ENCODE measurements around the gene TRPM1. TPM values are rescaled to one million over a fixed set of nuclear protein-coding genes. Genes with fewer than 3 reads are reported as not detected.

Gene TRPM1
- total RNA-seq, 4 donors from 2014 or later, result not detected

DNA sequence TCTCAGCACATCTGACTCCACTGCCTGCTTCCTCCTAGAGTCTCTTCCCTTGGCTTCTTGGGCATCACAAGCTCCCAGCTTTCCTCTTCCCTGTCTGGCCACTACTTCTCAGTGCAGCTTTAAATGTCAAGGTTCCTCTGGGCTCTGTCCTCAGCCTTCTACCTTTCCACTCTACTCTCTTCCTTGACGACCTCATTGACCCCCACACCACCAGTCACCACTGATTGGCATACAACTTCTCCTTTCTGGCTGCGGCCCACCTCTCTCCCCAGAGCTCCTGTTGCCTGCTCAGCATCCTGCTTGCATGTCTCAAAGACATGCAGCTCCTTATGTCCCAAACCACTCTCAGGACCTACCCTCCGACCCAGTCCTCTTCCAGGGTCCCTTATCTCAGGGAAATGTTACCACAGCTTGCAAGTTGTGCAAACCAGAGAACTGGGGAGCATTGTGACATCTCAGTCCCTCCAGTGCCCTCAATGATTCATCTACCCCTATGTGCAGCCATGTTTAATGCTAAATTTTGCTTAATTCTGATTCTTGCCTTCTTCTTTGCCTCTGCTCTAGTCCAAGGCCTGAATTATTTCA is 49.9 kb downstream of the TRPM1 start:
- H3K36me3 ChIP-seq, result no peaks in the 10 kb centered on the region
- 78% methylated on average over 3 of the region's 3 CpGs for WGBS
- no peaks in the 10 kb centered on the region for H3K9me3 ChIP-seq
- no peak overlapping the region for H3K4me3 ChIP-seq
- H3K4me1 ChIP-seq, result no peaks in the 10 kb centered on the region
- TF ChIP-seq POLR2A (IDR thresholded peaks at IDR 0.05; ENCODE audit: low read depth) (no peak), EP300 (IDR thresholded peaks at IDR 0.05) (no peak), POLR2AphosphoS5 (IDR thresholded peaks at IDR 0.05) (no peak), CTCF (IDR thresholded peaks at IDR 0.05) (no peak)
- no peak for DNase-seq (ENCODE audit: extremely low spot score)
- H3K27me3 ChIP-seq, result no peaks in the 10 kb centered on the region
- no peak overlapping the region for H3K27ac ChIP-seq (replicated peaks in 1 of 4)
- intact Hi-C loops (cut with DNase I), result no loop called here

GRCh38 chr15:31050953-31051352 is 50.6 kb downstream of the TRPM1 start:
- intact Hi-C loops (cut with DNase I), result no loop called here
- Histone ChIP-seq H3K36me3 (no peaks in the 10 kb centered on the region), H3K27me3 (no peaks in the 10 kb centered on the region), H3K27ac (replicated peaks in 1 of 4) (no peak overlapping the region), H3K4me3 (no peak overlapping the region), H3K4me1 (no peaks in the 10 kb centered on the region), H3K9me3 (no peaks in the 10 kb centered on the region)
- WGBS, result 81% methylated on average over 10 of the region's 10 CpGs
- DNase-seq (ENCODE audit: extremely low spot score), result no peak
- TF ChIP-seq EP300 (IDR thresholded peaks at IDR 0.05) (no peak), CTCF (IDR thresholded peaks at IDR 0.05) (no peak), POLR2AphosphoS5 (IDR thresholded peaks at IDR 0.05) (no peak), POLR2A (IDR thresholded peaks at IDR 0.05; ENCODE audit: low read depth) (no peak)

DNA sequence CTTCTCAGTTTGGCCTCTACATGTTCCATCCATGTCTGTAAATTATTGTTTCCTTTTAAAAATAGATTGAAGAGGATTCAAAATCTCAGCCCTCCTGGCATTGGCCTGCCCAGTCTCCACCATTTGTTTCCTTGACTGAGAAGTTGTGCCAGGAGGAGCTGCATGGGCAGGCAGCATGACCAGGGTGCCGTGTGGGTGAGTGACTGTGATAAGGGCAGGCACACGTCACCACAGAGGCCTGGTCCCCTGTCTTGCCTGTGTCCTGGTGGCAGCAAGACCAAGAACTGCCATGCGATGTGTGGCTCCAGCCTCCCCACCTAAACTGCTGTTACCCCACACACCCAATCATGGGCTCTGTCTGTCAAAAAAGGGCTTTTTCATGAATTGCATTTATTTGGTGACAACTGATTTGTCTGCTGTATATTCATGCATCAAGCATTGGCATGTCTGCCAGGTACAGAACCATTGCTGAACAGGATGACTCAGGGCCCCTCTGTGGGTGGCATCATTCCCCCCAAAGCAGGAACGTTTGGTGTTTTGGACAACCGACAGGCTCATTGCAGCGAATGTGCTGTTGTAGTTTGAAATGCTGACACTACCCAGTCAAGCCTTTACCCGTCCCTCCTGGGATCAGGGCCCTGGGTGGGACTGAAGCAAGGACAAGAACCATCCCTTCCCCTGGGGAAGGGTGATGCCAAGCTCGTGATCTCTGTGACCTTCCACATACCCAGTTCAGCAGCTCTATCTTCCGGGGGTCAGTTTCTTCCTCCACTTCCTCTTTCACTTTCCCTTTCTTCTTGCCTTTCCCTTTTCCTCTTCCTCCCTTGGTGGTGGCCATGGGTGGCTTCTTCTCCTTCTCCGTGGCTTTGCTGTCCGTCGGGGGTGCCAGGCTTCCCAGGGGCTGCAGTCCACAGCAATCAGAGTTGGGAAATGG is 51.6 kb downstream of the TRPM1 start:
- no peak for DNase-seq (ENCODE audit: extremely low spot score)
- Histone ChIP-seq H3K27ac (replicated peaks in 1 of 4) (no peak overlapping the region), H3K27me3 (no peaks in the 10 kb centered on the region), H3K4me3 (no peak overlapping the region), H3K4me1 (no peaks in the 10 kb centered on the region), H3K9me3 (no peaks in the 10 kb centered on the region), H3K36me3 (no peaks in the 10 kb centered on the region)
- TF ChIP-seq CTCF (IDR thresholded peaks at IDR 0.05), result no peak
- TF ChIP-seq POLR2A (IDR thresholded peaks at IDR 0.05; ENCODE audit: low read depth), result no peak
- TF ChIP-seq EP300 (IDR thresholded peaks at IDR 0.05), result no peak
- TF ChIP-seq POLR2AphosphoS5 (IDR thresholded peaks at IDR 0.05), result no peak
- 65% methylated on average over 12 of the region's 12 CpGs for WGBS
- intact Hi-C loops (cut with DNase I), result no loop called here

DNA sequence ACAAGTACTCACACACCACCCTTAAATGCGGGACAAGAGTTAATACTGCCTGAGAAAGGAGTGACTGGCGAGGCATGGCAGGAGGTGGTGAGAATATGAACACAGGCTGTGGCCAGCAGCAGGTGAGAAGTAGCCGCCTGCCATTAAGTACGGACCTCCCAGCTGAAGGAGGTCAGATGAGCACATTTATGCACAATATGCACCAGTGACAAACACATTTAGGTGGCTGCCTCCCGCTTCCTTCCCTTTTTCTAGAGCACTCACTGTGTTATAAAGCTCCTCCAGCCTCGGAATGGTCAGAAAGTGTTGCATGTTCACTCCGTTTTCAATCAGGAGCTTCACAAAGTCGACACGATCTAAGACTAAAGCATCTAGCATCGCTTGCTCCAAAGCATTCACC is 52.4 kb downstream of the TRPM1 start:
- intact Hi-C loops (cut with DNase I), result no loop called here
- no peaks in the 10 kb centered on the region for H3K9me3 ChIP-seq
- no peak overlapping the region for H3K27ac ChIP-seq (replicated peaks in 1 of 4)
- WGBS, result 70% methylated on average over 9 of the region's 10 CpGs
- H3K27me3 ChIP-seq, result no peaks in the 10 kb centered on the region
- no peak for DNase-seq (ENCODE audit: extremely low spot score)
- no peak overlapping the region for H3K4me3 ChIP-seq
- TF ChIP-seq EP300 (IDR thresholded peaks at IDR 0.05) (no peak), POLR2A (IDR thresholded peaks at IDR 0.05; ENCODE audit: low read depth) (no peak), POLR2AphosphoS5 (IDR thresholded peaks at IDR 0.05) (no peak), CTCF (IDR thresholded peaks at IDR 0.05) (no peak)
- H3K4me1 ChIP-seq, result no peaks in the 10 kb centered on the region
- no peaks in the 10 kb centered on the region for H3K36me3 ChIP-seq
